ENCODE results near the gene TTC3. TPM values are rescaled to one million over a fixed set of nuclear protein-coding genes. Genes with fewer than 3 reads are reported as not detected.
"Not testable (repeated sequence)": the region's sequence is repeated elsewhere in the genome, so short reads cannot be mapped to it uniquely, and the experiment has no call there.

The TTC3 gene
- total and polyA plus RNA-seq, 5 experiments from 2014 or later, result 51.1 to 169 (median 134) TPM

GRCh38 chr21:37210130-37210529 lies 137.1 kb downstream of the TTC3 start:
- POLR2A ChIA-PET, result no interaction called here
- Mint-ChIP-seq H3K4me3 (no peak overlapping the region), H3K27me3 (peaks cover 0 to 9% (median 0%) of the 10 kb centered on the region in 5 donors), H3K36me3 (peaks cover 0 to 4% (median 0%) of the 10 kb centered on the region in 3 donors), H3K4me1 (peaks cover 13 to 23% (median 16%) of the 10 kb centered on the region in 4 donors), H3K9me3 (peaks cover 0 to 5% (median 0%) of the 10 kb centered on the region in 9 donors), H3K27ac (no peak overlapping the region)
- DNase-seq, result no peak
- no peak for ATAC-seq

GRCh38 chr21:37210799-37211198 lies 137.7 kb downstream of the TTC3 start:
- H3K36me3 Mint-ChIP-seq, result peaks cover 0 to 4% (median 0%) of the 10 kb centered on the region in 3 donors
- H3K9me3 Mint-ChIP-seq, result peaks cover 0 to 5% (median 0%) of the 10 kb centered on the region in 9 donors
- peaks cover 13 to 23% (median 16%) of the 10 kb centered on the region in 4 donors for H3K4me1 Mint-ChIP-seq
- H3K27me3 Mint-ChIP-seq, result peaks cover 0 to 9% (median 0%) of the 10 kb centered on the region in 5 donors
- POLR2A ChIA-PET, result no interaction called here
- DNase-seq (no peak), ATAC-seq (no peak)
- no peak overlapping the region for H3K27ac Mint-ChIP-seq
- H3K4me3 Mint-ChIP-seq, result no peak overlapping the region

GRCh38 chr21:37214952-37215351 lies 141.9 kb downstream of the TTC3 start:
- peaks cover 0 to 5% (median 0%) of the 10 kb centered on the region in 9 donors for H3K9me3 Mint-ChIP-seq
- ATAC-seq (no peak), DNase-seq (no peak)
- no peak overlapping the region for H3K27ac Mint-ChIP-seq
- peaks cover 0 to 4% (median 2%) of the 10 kb centered on the region in 3 donors for H3K36me3 Mint-ChIP-seq
- peaks cover 2 to 10% (median 6%) of the 10 kb centered on the region in 4 donors for H3K4me1 Mint-ChIP-seq
- no peak overlapping the region for H3K4me3 Mint-ChIP-seq
- POLR2A ChIA-PET, result interaction anchor here (0.7 kb wide), 1 partner anchor 354 kb away, joined by 4 read pairs; no protein-coding TSS in a partner anchor
- H3K27me3 Mint-ChIP-seq, result peaks cover 0 to 3% (median 0%) of the 10 kb centered on the region in 5 donors

DNA sequence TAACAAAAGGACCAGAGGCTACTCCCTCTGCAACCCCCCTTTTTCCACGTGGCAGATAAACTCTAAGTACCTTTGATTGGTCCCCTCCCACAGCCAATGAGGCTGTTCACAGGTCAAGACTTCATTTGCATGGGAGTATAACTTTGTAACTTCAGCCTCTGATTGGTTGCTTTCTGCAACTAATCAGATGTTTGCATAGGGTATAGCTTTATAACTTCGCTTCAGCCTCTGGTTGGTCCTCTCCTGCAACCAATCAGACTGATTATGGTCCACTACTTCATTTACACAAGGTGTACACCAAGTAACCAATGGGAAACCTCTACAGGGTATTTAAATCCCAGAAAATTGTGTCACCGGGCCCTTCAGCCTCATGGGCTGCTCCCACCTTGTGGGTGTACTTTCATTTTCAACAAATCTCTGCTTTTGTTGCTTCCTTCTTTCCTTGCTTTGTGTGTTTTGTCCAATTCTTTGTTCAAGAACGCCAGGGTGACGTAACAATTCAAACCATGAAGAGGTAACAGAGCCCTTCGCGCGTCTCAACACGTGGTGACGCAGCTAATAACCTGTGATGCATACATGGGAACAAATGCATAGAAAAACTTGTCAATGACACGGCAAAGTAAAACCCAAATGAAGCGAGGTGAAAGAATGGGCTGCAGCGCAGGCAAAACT lies 146.8 kb downstream of the TTC3 start:
- Mint-ChIP-seq H3K36me3 (peaks cover 0 to 9% (median 2%) of the 10 kb centered on the region in 3 donors), H3K4me1 (peaks cover 13 to 49% (median 32%) of the 10 kb centered on the region in 4 donors), H3K4me3 (peak overlapping the region; percentile 80 to 96 (median 89)), H3K27ac (peak overlapping the region; percentile 81 to 98 (median 95)), H3K27me3 (no peaks in the 10 kb centered on the region), H3K9me3 (no peaks in the 10 kb centered on the region)
- POLR2A ChIA-PET, result interaction anchor here (1.0 to 2.5 kb wide), 4 partner anchors 12 to 148 kb away, joined by 3 to 16 read pairs (median 8); partner anchors contain the start of genes DYRK1A and VPS26C
- ATAC-seq (peak in 1 of 2 donors; percentile 22), DNase-seq (peak in 5 of 10 donors; percentile 20 to 74 (median 47))

- peak; percentile 29 to 48 for ATAC-seq
- Mint-ChIP-seq H3K27me3 (no peaks in the 10 kb centered on the region), H3K4me1 (peaks cover 16 to 55% (median 38%) of the 10 kb centered on the region in 4 donors), H3K4me3 (peak overlapping the region; percentile 80 to 96 (median 89)), H3K9me3 (no peaks in the 10 kb centered on the region), H3K27ac (peak overlapping the region; percentile 81 to 98 (median 95)), H3K36me3 (peaks cover 0 to 9% (median 5%) of the 10 kb centered on the region in 3 donors)
- POLR2A ChIA-PET, result interaction anchor here (0.6 to 2.5 kb wide), 7 partner anchors 12 to 1160 kb away, joined by 3 to 16 read pairs (median 4); partner anchors contain the start of genes DYRK1A, SETD4 and VPS26C
- peak in 5 of 10 donors; percentile 15 to 53 (median 39) for DNase-seq
Observed at GRCh38 chr21:37220433-37220980, 147.5 kb downstream of the TTC3 start.

DNA sequence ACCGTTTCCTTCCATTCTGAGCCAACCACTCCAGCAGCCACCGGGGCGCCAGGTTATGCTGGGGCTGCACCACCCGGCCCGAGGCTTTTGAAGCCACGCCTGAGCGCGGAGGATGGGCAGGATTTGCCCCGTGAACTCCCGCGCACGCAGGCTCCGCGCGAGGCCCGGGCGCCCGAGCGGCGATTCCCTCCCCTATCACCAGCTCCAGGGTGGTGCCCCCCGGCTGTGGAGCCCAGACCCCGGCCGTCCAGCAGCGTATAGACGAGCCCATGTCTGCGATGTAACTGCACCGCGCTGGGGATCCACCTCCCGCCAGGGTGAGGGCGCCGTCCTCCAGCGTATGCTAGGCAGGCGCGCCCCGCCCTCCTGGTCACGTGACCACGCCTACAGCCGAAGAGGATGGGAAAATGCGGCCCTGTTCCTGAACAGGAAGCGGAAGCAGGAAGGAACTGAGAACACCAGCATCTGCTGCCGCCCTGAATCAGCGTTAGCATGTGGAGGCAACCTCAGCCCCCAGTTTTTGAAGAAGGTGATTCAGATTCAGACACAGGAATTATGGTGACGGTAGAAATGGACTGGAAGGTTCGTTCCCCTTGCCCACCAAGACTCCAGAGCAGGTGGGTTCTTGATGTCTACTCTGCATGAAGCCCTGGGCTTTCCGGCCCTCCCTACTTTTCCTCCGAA lies 148.1 kb downstream of the TTC3 start:
- H3K27ac Mint-ChIP-seq, result peak overlapping the region; percentile 81 to 98 (median 95)
- ATAC-seq (peak; percentile 78 to 81), DNase-seq (peak; percentile 86 to 95 (median 90))
- H3K9me3 Mint-ChIP-seq, result no peaks in the 10 kb centered on the region
- peaks cover 0 to 10% (median 5%) of the 10 kb centered on the region in 3 donors for H3K36me3 Mint-ChIP-seq
- peak overlapping the region; percentile 80 to 96 (median 89) for H3K4me3 Mint-ChIP-seq
- POLR2A ChIA-PET, result interaction anchor here (0.6 to 2.5 kb wide), 7 partner anchors 13 to 1161 kb away, joined by 3 to 16 read pairs (median 4); partner anchors contain the start of genes DYRK1A, SETD4 and VPS26C
- no peaks in the 10 kb centered on the region for H3K27me3 Mint-ChIP-seq
- H3K4me1 Mint-ChIP-seq, result peaks cover 21 to 61% (median 44%) of the 10 kb centered on the region in 4 donors

GRCh38 chr21:37222248-37222647 lies 149.2 kb downstream of the TTC3 start:
- POLR2A ChIA-PET, H3K9me3 Mint-ChIP-seq, DNase-seq, H3K27me3 Mint-ChIP-seq, ATAC-seq: not testable (repeated sequence)
- Mint-ChIP-seq H3K4me1 (peaks cover 22 to 71% (median 49%) of the 10 kb centered on the region in 4 donors), H3K27ac (peak overlapping the region in 5 of 10 donors; percentile 24 to 71 (median 55)), H3K4me3 (peak overlapping the region in 6 of 10 donors; percentile 18 to 83 (median 46)), H3K36me3 (peaks cover 0 to 17% (median 9%) of the 10 kb centered on the region in 3 donors)

- DNase-seq (no peak), ATAC-seq (no peak)
- Mint-ChIP-seq H3K27me3 (no peaks in the 10 kb centered on the region), H3K4me1 (peaks cover 22 to 71% (median 49%) of the 10 kb centered on the region in 4 donors), H3K9me3 (no peaks in the 10 kb centered on the region), H3K4me3 (peak overlapping the region in 3 of 10 donors; percentile 4 to 55 (median 18)), H3K27ac (peak overlapping the region; percentile 60 to 98 (median 94)), H3K36me3 (peaks cover 0 to 32% (median 16%) of the 10 kb centered on the region in 3 donors)
- POLR2A ChIA-PET, result interaction anchor here (1.1 kb wide), 1 partner anchor 340 kb away, joined by 3 read pairs; no protein-coding TSS in a partner anchor
Observed at GRCh38 chr21:37223804-37224345, 150.8 kb downstream of the TTC3 start.

DNA sequence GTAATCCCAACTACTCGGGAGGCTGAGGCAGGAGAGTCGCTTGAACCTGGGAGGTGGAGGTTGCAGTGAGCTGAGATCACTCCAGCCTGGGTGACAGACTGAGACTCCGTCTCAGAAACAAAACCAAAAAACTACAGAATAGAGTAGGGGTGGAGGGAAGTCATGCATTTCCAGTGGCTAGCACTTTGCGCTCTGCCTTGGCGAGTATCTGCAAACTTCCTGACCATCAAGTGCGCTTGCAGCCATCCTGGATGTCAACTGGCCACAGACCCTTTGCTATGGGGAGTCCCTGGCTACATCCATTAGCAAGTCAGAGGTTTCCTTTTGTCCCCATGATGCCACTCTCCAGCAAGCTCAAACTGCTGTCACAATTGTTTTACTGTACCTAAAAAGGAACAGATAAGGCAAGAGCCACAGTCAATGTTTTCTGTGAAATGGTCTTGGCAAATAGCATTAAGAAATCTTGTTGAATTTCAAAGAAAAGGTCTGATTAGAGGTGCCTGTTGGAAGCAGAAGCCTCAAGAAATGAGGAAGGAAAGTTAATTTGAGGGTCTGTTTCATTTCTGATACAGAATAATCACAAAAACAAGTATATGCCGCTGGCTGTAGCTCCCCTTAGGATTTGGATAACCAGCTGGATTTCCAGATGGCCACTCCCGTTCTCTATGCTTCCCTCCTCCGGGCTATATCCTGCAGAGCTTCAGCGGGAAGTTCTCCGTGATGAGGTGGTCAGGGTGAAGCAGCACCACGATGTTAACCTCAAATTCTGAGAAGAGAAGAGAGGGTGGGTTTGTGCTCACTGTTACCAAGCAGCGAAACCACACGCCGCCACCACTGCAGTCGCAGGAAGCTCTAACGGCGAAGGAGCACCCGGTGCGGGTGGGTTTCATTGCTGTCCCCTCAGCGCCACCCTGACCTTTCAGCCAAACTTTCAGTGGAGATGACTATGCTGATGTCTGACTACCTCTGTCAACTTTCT lies 152.1 kb downstream of the TTC3 start:
- Mint-ChIP-seq H3K27me3 (no peaks in the 10 kb centered on the region), H3K4me1 (peaks cover 18 to 59% (median 41%) of the 10 kb centered on the region in 4 donors), H3K27ac (peak overlapping the region; percentile 89 to 98 (median 96)), H3K4me3 (peak overlapping the region; percentile 55 to 85 (median 78)), H3K36me3 (peaks cover 0 to 42% (median 16%) of the 10 kb centered on the region in 3 donors), H3K9me3 (no peaks in the 10 kb centered on the region)
- POLR2A ChIA-PET, result interaction anchor here (1.0 to 2.1 kb wide), 4 partner anchors 21 to 339 kb away, joined by 3 to 7 read pairs (median 3); partner anchors contain the start of genes DYRK1A and VPS26C
- DNase-seq (peak; percentile 18 to 72 (median 54)), ATAC-seq (peak; percentile 29 to 60)

GRCh38 chr21:37226041-37226920 lies 153.2 kb downstream of the TTC3 start:
- H3K4me3 Mint-ChIP-seq, result peak overlapping the region; percentile 27 to 85 (median 78)
- peaks cover 13 to 53% (median 36%) of the 10 kb centered on the region in 4 donors for H3K4me1 Mint-ChIP-seq
- H3K27ac Mint-ChIP-seq, result peak overlapping the region; percentile 89 to 98 (median 96)
- peaks cover 0 to 54% (median 19%) of the 10 kb centered on the region in 3 donors for H3K36me3 Mint-ChIP-seq
- POLR2A ChIA-PET, result interaction anchor here (1.0 to 2.1 kb wide), 3 partner anchors 22 to 140 kb away, joined by 3 to 7 read pairs (median 3); partner anchors contain the start of genes DYRK1A and VPS26C
- H3K27me3 Mint-ChIP-seq, result no peaks in the 10 kb centered on the region
- DNase-seq (no peak), ATAC-seq (no peak)
- no peaks in the 10 kb centered on the region for H3K9me3 Mint-ChIP-seq
